ENCODE results near the gene IREB2. TPM values are rescaled to one million over a fixed set of nuclear protein-coding genes. Genes with fewer than 3 reads are reported as not detected.
A peak's percentile ranks its signal among the peaks of the same experiment; 100 is the strongest.

The IREB2 gene
- total and polyA plus RNA-seq, 2 donors (not counting 3 experiments of a cell fraction or from before 2014, with no cell fraction given): 12.7 to 51.4 TPM

DNA sequence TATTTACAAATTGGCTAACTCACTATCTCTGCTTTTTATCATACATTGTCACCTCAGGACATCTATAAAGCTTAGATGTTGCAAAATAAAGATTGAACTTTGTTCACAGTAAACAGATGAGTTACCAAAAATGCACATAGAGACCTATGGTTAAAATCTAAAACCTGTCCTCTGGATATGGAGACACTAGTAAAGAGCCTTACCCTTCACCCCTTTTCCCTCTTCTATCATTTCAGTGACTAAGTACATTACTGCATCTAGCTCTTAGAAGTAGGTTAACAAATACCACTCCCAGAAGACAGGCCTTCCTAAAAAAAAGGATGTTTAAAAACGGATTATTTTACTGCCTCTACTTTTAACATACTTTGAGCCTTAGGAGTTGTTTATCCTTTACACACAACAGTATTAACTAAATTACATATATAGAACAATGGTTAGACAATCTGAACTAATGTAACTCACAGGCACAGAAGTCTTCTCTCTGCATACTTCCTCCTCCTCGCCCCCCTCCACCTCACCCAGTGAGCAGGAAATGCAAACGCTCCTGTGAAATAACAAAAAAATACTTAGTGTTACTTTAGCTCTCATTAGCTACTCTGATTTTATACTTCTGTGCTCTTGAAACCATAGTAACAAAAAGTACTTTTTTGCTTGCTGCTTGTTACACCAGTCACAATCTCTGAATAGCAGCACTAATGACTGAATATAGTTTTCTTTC, 23.3 kb downstream of the IREB2 start:
- DNase-seq (ENCODE audit: low read depth, low spot score) (peak; percentile 9), FAIRE-seq (no peak)
- dilution Hi-C loops (cut with MboI; ENCODE audit: extremely low pct_ligation_motif_present, low sequenced_read_pairs) (no loop called here), intact Hi-C loops (cut with micrococcal nuclease) (no loop called here)
- Histone ChIP-seq H4K20me1 (replicated peaks; ENCODE audit: control insufficient read depth, extremely low read depth, insufficient read depth, low read length) (no peaks in the 10 kb centered on the region), H3K4me2 (ENCODE audit: insufficient read depth, low read length) (no peak overlapping the region), H3K9me3 (replicated peaks; ENCODE audit: control insufficient read depth, insufficient read depth, low read length) (no peaks in the 10 kb centered on the region), H3K79me2 (ENCODE audit: control insufficient read depth, insufficient read depth, low read length) (peaks cover 73% of the 10 kb centered on the region), H2AFZ (ENCODE audit: low read depth, low read length) (no peak overlapping the region), H3K9me1 (replicated peaks; ENCODE audit: control insufficient read depth, extremely low read depth, insufficient read depth, low read length) (no peaks in the 10 kb centered on the region), H3K4me3 (replicated peaks in 1 of 3; ENCODE audit: insufficient read depth in 1 of 3, low read depth in 1 of 3, low read length in 3 of 3) (no peak overlapping the region), H3K9ac (replicated peaks; ENCODE audit: extremely low read depth, insufficient read depth, low read length) (no peak overlapping the region), H3K4me1 (ENCODE audit: control insufficient read depth, extremely low read depth, insufficient read depth, low read length) (peaks cover 5% of the 10 kb centered on the region), H3K27ac (ENCODE audit: insufficient read depth, low read depth, low read length) (no peak overlapping the region), H3K27me3 (ENCODE audit: control insufficient read depth in 2 of 2, insufficient read depth in 2 of 2, low read length in 2 of 2) (no peaks in the 10 kb centered on the region), H3K36me3 (ENCODE audit: control insufficient read depth in 2 of 2, extremely low read depth in 1 of 2, insufficient read depth in 2 of 2, low read length in 2 of 2) (peaks cover 7 to 14% of the 10 kb centered on the region in 2 experiments)
- TF ChIP-seq POLR2A (IDR thresholded peaks at IDR 0.05; ENCODE audit: low read depth, low read length) (no peak), MYC (IDR thresholded peaks at IDR 0.05; ENCODE audit: low read depth, low read length) (no peak), GATA2 (IDR thresholded peaks at IDR 0.05; ENCODE audit: insufficient read depth, insufficient read length, low read depth, low read length) (no peak), JUN (IDR thresholded peaks at IDR 0.05; ENCODE audit: borderline replicate concordance, insufficient read depth, insufficient read length, low read depth) (no peak), POLR2AphosphoS5 (IDR thresholded peaks at IDR 0.05; ENCODE audit: insufficient read depth, low read depth, low read length) (no peak), FOS (IDR thresholded peaks at IDR 0.05; ENCODE audit: borderline replicate concordance, insufficient read depth, low read length) (no peak), EZH2 (IDR thresholded peaks at IDR 0.05; ENCODE audit: borderline replicate concordance, low read depth, low read length, severe bottlenecking) (no peak)
- TF ChIP-seq, protein P1, sequence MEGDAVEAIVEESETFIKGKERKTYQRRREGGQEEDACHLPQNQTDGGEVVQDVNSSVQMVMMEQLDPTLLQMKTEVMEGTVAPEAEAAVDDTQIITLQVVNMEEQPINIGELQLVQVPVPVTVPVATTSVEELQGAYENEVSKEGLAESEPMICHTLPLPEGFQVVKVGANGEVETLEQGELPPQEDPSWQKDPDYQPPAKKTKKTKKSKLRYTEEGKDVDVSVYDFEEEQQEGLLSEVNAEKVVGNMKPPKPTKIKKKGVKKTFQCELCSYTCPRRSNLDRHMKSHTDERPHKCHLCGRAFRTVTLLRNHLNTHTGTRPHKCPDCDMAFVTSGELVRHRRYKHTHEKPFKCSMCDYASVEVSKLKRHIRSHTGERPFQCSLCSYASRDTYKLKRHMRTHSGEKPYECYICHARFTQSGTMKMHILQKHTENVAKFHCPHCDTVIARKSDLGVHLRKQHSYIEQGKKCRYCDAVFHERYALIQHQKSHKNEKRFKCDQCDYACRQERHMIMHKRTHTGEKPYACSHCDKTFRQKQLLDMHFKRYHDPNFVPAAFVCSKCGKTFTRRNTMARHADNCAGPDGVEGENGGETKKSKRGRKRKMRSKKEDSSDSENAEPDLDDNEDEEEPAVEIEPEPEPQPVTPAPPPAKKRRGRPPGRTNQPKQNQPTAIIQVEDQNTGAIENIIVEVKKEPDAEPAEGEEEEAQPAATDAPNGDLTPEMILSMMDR (IDR thresholded peaks at IDR 0.05; ENCODE audit: extremely low read depth in 1 of 2, insufficient read depth in 1 of 2, low read depth in 1 of 2, low read length in 2 of 2): no peak
- TF ChIP-seq, protein P2, sequence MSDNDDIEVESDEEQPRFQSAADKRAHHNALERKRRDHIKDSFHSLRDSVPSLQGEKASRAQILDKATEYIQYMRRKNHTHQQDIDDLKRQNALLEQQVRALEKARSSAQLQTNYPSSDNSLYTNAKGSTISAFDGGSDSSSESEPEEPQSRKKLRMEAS (IDR thresholded peaks at IDR 0.05; ENCODE audit: insufficient read depth, insufficient read length): no peak
- BruUV-seq (replicated peaks): no TSS peak
- CTCF ChIA-PET: interaction anchor here (1.8 to 2.0 kb wide), 2 partner anchors 8 to 11 kb away, joined by 4 to 7 read pairs; no protein-coding TSS in a partner anchor
- POLR2A ChIA-PET: no interaction called here

Measured in endothelial cell of umbilical vein (primary cell).